SKM-1 treated with dmso at 0.1 percent for 144 hours (cell line): ENCODE measurements around the gene NAV1.

Source experiments
- DNase-seq: peaks from one replicate; lab custom pipeline; 2025; ENCODE audit not compliant: unreplicated experiment; lab: John Stamatoyannopoulos, UW

The NAV1 gene

DNA sequence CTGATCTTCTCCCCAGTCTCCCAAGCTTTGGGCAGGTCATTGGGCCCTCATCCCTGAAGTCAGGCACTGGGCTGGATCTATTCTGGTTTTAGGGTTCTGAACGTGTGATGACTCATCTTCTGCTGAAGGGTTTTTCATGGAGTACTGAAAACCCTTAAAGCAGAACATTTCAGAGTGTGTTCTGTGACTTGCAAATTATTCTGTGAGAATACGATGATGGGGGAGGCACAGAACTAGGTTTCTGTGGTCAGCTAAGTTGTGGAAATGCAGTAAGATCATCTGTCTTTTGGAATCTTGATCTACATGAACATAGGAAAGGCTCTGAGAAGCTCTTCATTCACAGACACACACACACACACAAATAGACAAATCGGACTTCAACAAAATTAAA is 46.2 kb downstream of the NAV1 start:
- DNase-seq, result no peak

DNA sequence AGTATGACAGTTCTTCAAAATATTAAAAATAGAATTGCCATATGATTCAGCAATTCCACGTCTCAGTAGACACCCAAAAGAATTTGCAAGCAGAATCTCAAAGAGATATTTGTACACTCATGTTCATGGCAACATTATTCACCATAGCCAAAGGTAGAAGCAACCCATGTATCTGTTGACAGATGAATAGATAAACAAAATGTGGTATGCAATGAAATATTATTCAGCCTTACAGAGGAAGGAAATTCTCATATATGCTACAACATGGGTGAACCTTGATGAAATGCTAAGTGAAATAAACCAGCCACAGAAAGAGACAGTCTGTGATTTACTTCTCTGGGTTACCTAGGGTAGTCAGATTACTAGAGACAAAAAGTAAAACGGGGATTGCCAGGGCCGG is 47.0 kb downstream of the NAV1 start:
- DNase-seq, result no peak

GRCh38 chr1:201586806-201587205 is 47.9 kb downstream of the NAV1 start:
- no peak for DNase-seq

- no peak for DNase-seq
These were observed 48.8 kb downstream of the NAV1 start for GRCh38 chr1:201587729-201588128.
